GM19099 (cell line): ENCODE data around the gene PHLPP1.

Source experiments
- POLR2A ChIP-seq: IDR thresholded peaks from 3 replicates; pipeline ENCODE4 v1.6.1; 2011; ENCODE audit warnings: low read depth; ENCODE audit not compliant: insufficient read length; ENCODE audit errors: extremely low read depth

Gene PHLPP1

DNA sequence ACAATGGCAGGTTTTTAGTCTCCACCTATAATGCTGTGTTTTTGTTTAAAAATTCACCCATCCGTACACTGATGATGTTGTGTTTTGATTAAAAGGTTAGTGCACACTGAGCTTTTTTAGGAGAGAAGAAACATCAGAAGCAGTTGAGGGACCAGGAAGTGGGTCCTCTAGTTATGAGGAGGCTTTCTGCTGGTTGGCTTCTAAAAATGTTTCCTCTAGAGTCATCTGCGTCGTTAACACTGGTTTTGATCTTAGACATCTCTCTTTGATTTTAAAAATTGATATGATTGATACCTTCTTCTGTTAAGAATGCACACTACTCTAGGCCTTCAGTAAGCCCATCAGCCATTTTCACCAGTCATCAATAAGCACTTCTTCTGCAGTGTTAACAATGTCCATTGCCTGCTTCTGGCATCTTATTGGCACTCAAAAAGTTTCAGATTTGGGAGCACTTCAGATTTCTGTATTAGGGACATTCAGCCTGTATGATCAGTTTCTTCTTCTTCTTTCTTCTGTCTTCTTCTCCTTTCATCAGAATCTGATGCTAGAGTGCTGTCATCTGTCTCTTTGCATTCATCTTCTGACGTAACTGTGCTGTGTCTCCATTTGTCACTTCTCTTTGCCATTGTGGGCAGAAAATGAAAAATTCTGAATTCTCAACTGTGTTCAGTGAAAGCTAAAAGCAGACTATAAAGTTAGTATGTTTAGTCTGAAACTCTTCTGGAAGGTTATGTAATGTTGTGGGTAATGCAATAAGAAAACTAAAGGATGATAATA lies 56.3 kb downstream of the PHLPP1 start:
- TF ChIP-seq POLR2A = no peak

DNA sequence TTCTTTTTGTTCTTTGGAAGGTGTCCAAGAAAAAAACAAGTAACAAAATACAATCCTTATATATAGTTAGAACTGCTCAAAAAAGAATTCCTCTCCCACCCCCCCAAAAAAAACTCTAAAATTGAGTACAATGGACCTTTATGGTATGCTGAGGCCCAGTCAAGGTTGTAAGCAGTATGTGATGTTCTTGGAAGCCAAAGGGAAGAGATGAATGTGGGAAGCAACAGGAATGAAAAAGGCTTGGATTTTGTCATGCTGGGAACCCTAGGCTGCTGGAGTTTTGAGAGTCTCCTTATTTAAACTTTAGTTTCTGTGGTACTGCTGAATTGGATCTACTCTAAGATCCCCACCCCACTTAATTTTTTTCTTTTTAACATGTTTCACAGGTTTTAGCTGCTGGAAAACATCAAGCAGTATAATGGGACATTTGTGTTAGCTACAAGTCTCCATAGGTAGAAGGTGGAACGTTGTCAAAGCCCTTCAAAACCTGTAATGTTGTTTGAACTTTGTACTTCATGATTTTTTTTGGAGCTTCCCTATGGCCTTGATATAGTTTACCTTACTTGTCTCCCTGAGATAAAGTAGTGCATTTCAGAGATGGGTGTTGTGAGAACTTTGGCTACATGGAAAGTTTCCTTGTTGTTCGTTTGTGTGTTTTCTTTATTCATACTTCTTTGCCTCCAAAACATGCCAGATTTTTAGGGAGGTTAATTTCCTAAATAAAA lies 57.7 kb downstream of the PHLPP1 start:
- TF ChIP-seq POLR2A = no peak

DNA sequence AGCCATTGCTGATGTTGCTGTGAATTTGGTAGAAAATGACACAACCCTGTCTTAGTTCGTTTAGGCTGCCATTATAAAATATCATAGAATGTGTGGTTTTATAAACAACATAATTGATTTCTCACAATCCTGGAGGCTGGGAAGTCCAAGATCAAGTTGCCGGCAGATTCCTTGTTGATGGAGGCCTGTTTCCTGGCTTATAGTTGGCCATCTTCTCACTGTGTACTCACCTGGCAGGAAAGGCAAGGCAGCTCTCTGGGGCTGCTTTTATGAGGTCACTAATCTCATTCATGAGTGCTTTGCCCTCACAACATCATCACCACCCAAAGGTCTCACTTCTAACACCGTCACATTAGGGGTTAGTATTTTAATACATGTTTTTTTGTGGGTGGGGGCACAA lies 58.4 kb downstream of the PHLPP1 start:
- no peak for TF ChIP-seq POLR2A

DNA sequence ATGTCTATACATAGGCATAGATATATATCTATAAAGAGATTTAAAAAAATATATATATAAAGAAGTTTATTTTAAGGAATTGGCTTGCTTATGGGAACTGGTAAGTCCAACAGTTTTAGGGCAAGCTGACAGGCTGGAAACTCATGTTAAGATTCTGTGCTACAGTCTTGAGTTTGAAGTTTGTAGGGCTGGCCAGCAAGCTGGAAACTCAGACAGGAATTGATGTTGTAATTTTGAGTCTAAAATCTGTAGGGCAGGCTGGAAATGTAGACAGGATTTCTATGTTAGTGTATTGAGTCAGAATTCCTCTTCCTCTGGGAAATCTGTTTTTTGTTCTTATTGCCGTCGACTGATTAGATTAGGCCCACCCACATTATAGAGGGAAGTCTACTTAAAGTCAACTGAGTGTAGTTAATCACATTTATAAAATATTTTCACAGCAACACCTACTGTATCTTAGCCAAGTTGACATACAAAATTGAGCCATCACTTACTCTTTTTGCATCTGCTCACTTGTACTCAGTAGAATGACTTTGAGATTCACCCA lies 60.8 kb downstream of the PHLPP1 start:
- TF ChIP-seq POLR2A = no peak

DNA sequence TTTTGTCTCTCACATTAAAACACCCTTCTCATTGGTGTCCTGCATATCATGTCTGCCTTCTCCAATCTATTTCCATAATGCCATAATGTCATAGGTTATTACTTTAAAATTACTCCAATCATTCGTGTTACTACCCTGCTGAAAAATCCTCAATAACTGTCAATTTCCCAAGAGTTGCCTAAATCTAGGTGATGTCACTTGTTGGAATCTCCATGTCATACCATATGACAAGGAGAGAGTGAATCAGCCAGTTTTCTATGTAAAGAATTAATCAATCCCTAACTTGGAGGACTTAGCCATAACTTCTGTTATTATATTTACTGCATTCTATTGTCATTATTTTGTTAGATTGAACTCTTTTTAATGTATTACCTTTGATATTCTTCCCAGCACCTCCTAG lies 62.5 kb downstream of the PHLPP1 start:
- no peak for TF ChIP-seq POLR2A

DNA sequence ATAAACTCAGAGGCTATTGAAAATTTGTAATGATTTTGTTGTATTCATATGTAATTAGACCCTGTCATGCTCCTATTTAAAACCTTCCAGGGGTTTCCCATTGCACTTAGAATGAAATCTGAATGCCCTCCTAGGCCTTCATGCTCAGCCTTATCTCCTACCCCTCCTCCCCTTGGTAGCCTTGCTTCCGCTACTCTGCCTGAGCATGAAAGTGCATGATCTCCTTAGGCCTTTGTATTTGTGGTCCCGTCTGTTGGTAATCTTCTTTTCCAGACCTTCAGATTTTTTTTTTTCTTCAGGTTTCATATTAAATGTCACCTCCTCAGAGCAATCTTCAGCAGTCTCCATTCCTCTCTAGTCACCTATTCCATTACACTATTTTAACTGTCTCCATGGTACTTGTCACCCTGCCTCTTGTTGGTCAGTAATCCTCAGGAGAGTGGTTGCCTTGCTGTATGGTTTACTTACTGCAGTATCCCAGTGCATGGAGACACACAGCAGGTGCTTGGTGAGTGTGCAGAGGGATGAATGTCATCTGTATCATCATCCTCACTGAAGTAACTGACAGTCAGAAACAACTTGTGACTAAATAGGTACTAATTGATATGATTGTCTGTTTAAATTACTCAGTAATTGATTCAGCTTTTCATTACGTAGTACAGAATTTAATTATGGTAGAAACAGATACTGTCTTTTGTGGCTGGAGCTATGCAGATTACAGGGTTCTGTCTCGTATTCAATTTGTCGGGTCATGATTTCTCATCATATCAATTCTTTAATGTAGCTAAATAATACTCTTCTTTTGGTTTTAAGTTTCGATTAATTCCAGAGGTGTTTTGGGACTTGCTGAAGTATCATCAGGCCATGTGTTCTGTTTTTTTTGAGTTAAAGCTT lies 63.9 kb downstream of the PHLPP1 start:
- no peak for TF ChIP-seq POLR2A

DNA sequence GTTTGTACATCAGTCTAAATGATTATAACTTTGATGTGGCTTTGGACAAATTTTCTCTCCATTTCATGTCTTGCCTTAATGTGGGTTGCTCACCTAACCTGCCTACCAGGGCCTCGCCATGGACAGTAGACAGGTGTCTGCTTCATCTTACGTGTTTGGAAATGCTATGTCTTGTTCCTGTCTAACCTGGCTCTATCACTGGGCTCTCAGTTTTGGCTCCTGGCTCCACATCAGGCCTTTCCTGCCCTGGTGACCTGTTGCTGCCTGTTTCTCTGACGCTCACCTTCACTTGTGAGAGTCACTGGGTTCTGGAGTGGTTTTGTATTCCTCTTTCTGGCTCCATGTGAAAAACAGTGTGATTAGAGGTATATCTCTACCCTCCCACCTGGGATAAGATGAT lies 65.9 kb downstream of the PHLPP1 start:
- no peak for TF ChIP-seq POLR2A

DNA sequence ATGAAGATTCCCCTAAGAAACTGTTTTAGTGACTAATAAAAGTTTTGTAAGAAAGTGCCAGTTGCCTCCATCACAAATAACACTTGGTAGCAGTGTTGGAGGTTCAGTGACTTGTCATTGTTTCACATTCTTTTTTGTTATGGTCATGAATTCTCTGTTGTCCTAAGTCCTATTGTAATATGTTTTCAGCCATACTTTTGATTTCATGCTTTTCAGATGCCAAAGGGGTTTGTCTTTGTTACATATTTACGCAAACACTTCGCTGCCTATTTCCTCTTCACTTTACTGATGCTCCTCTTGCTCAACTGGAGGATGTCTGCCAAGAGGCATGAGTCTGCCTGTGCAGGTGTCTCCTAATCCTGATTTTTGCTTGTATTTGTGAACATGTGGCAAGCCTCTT lies 66.6 kb downstream of the PHLPP1 start:
- no peak for TF ChIP-seq POLR2A

DNA sequence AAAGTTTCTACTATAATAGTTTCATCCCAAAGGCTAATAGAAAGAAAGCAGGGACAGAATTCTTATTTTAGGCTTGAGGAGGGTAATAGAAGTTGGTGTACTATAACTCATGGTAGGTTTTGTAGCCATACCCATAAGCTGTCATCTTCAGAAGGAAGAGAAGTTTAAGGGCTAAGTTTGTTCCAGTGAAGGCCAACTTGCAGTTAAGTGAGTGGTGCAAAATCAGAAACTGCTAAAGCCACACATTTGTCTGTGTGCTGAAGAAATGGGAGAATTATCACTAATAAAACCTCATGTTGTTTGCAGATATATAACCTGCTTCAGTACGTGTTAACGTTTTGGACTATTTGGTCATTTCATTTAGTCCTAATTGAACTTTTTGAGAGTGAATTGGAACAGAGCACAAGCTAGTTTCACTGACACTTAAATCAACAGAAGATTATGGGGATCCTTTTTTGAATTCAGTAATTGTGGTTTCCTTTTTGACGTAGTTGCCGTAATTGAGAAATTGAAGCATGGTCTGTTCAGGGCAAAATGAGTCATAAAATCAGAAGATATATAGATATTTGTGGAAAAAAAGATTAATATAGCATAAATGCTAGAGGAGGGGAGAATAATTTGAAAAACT lies 69.1 kb downstream of the PHLPP1 start:
- TF ChIP-seq POLR2A = no peak

DNA sequence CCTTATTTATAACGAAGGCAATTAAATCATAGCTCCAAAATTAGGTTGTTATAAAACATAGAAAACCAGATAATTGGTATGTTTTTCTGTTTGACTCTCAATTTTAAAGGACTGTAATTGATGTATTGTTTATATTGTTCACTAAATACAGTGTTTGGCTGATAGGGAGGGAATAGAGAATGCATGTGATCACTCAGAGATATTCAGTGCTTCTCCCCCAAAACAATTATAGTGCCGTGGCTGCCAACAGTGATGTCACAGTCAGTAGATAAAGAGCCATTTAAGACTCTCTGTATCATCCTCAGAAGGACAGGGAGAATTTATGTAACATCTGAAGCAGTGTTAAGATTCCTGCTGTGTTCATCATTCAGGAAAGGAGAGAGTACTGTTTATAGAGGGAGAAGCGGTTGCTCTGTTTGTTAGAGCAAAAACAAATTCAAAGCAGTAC lies 69.6 kb downstream of the PHLPP1 start:
- no peak for TF ChIP-seq POLR2A

DNA sequence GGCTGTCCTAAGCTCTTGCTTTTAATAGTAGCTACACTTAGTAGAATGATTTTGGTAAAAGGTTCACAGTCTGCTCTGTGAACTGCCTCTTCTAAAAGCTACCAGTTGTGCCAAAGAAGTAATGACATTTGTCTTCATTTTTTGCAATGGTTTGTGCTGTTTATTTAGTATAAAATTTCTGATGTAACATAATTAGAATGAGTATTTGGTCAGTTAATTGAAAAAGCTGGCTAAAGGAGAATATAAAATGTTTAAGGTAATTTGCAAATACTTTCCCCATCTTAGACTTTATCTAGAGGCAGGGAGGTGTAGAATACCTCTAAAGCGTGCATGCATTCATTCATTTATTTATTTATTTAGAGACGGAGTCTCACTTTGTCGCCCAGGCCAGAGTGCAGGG lies 71.3 kb downstream of the PHLPP1 start:
- TF ChIP-seq POLR2A = no peak

DNA sequence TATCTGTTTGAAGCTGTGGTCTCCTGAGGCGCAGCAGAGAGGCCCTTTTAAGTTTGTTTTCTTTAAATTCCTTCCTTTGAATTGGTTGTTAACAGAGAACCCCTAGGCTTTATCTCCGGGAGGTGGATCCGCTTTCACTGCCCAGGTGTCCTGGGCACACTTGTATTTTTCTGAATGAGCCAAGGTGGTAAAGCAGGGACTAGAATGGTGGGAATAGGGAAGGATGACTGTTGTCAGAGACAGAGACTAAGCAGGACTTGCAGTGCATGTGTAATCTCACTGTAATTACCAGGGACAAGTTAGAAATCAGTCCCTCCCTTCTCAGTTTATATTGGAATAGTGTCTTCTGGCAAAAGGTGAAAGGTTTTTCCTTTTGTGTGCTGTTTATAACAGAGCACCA lies 72.8 kb downstream of the PHLPP1 start:
- no peak for TF ChIP-seq POLR2A

DNA sequence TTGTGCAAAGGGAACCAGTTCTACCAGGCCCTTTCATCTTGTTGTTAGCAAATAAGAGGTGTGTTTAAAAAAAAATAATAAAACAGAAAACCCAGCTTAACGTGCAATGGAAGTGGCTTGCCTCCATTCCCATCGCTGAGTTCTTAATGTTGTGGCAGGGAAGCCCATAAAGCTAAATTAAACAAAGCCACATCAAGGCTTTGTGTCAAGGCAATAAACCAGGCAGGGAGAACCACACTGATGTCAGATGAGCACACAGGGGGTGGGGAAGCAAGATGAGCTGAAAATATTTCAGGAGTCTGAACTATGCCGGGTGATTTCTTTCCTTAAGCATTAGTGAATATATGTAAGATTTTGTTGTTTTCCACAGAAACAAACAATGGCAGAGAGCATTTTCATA lies 73.5 kb downstream of the PHLPP1 start:
- TF ChIP-seq POLR2A = no peak

DNA sequence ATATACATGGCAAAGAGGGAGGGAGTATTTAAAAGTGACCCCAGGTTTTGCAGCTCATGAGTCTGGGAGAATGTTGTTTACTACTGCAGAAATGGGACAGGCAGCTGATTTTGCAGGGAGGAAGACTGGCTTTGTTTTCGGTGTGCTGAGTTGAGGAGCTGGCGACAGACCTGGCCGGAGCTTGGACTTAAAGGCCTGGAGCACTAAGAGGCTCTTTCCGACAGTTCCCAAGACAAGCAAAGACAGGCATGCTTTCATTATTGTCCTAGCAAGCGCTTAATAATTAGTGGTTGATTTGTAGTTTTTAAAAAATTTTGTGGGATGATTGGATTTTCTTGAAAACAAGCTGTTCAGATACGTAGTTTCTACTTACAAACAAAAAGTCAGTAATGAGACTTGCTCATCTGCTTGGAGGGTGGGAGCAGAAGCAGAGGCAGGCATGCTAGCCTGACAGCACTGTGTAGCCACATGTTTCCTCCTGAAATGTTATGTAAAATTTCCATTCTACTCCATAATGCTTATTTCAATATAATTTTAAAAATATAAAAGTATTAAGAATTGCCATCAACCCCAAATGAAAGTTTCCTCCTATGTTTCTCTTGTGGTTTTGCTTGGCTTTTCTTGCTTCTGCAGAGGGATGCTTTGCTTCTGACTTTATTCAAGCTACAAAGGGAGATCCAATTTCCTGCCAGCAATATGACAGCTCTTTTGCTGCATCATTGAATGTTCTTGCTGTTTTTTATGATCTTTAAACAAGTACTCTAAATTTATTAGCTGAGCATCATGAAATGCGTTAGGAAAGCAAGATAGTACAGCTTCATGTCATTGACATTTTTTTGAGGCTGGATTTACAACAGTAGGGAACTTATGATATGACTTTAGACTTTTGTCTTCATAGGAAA lies 75.8 kb downstream of the PHLPP1 start:
- no peak for TF ChIP-seq POLR2A
